K562 (cell line): Measurements from ENCODE around the gene UNC5B.

Source experiments
- ATF2 ChIP-seq: sonication (generic); formaldehyde crosslinking; IDR thresholded peaks from 2 replicates; pipeline ENCODE4 v1.8.1; 2022; ENCODE audit warnings: missing genetic modification reagents
- BCLAF1 ChIP-seq, 2 experiments: fragments of 450-650 bp in 1 of 2; IDR thresholded peaks; 2 replicates each; pipeline ENCODE4 v1.6.1; 2011 to 2017; ENCODE audit warnings: low read depth in 2 of 2, antibody characterized with exemption in 1 of 2, borderline replicate concordance in 1 of 2, low read length in 1 of 2, mild to moderate bottlenecking in 1 of 2, mixed read lengths in 1 of 2; ENCODE audit not compliant: control insufficient read depth in 1 of 2
- CTCF ChIP-seq, 3 experiments: IDR thresholded peaks in 2 of 3; conservative IDR thresholded peaks in 1 of 3; 2 replicates each; pipeline ENCODE4 v1.5.1; 2011 to 2012; ENCODE audit warnings: low read length in 3 of 3, mild to moderate bottlenecking in 3 of 3, control low read depth in 2 of 3, improper control_type of control experiment in 1 of 3, inconsistent platforms in 1 of 3, low read depth in 1 of 3, mixed read lengths in 1 of 3, moderate library complexity in 1 of 3; ENCODE audit not compliant: insufficient read depth in 2 of 3
- ELK1 ChIP-seq: sonication (generic); formaldehyde crosslinking; IDR thresholded peaks from 2 replicates; pipeline ENCODE4 v1.8.1; 2022; ENCODE audit warnings: missing genetic modification reagents
- EP300 ChIP-seq: IDR thresholded peaks from 2 replicates; pipeline ENCODE4 v1.6.1; 2012; ENCODE audit warnings: low read length, improper control_type of control experiment
- GATAD2B ChIP-seq: fragments of 450-650 bp; IDR thresholded peaks from 2 replicates; pipeline ENCODE4 v1.6.1; 2017; ENCODE audit warnings: mild to moderate bottlenecking, borderline replicate concordance
- ILF3 ChIP-seq: fragments of 450-650 bp; IDR thresholded peaks from 2 replicates; pipeline ENCODE4 v1.6.1; 2018; ENCODE audit warnings: antibody characterized with exemption, mild to moderate bottlenecking, moderate library complexity, borderline replicate concordance
- MBD1 ChIP-seq: fragments of 250-450 bp; sonication (Bioruptor Pico); IDR thresholded peaks from 2 replicates; pipeline ENCODE4 v1.8.0; 2022; ENCODE audit warnings: inconsistent platforms
- PURB ChIP-seq: sonication (generic); formaldehyde crosslinking; IDR thresholded peaks from 2 replicates; pipeline ENCODE4 v1.9.0; 2021; ENCODE audit warnings: low read depth, mild to moderate bottlenecking, missing genetic modification reagents
- SAP30 ChIP-seq: fragments of 200-600 bp; sonication (generic); IDR thresholded peaks from 2 replicates; pipeline ENCODE4 v1.6.1; 2012; ENCODE audit warnings: borderline replicate concordance, low read depth, mild to moderate bottlenecking, moderate library complexity, low read length, control low read depth, inconsistent platforms; ENCODE audit not compliant: insufficient read depth, poor library complexity, severe bottlenecking
- YY1 ChIP-seq, 3 experiments: IDR thresholded peaks; 2 replicates each; pipeline ENCODE4 v1.6.1; 2011; ENCODE audit warnings: low read length in 2 of 3, mild to moderate bottlenecking in 2 of 3, moderate library complexity in 2 of 3, borderline replicate concordance in 1 of 3, control low read depth in 1 of 3, low read depth in 1 of 3; ENCODE audit not compliant: insufficient read depth in 3 of 3, insufficient replicate concordance in 2 of 3, control insufficient read depth in 1 of 3, insufficient read length in 1 of 3; ENCODE audit errors: extremely low read depth in 1 of 3
- ZNF699 ChIP-seq: fragments of 250-450 bp; sonication (Bioruptor Pico); IDR thresholded peaks from 2 replicates; pipeline ENCODE4 v1.8.0; 2021; ENCODE audit warnings: mild to moderate bottlenecking, moderate library complexity; ENCODE audit not compliant: insufficient replicate concordance

- TF ChIP-seq BCLAF1 (IDR thresholded peaks at IDR 0.05; ENCODE audit: borderline replicate concordance in 1 of 2, control insufficient read depth in 1 of 2, low read depth in 2 of 2, low read length in 1 of 2) (no peak), CTCF (IDR thresholded peaks at IDR 0.05 in 2 of 3, conservative IDR thresholded peaks at IDR 0.05 in 1 of 3; ENCODE audit: insufficient read depth in 2 of 3, low read depth in 1 of 3, low read length in 3 of 3) (no peak), EP300 (no peak), ILF3 (no peak), YY1 (IDR thresholded peaks at IDR 0.05; ENCODE audit: borderline replicate concordance in 1 of 3, control insufficient read depth in 1 of 3, extremely low read depth in 1 of 3, insufficient read depth in 3 of 3, insufficient read length in 1 of 3, insufficient replicate concordance in 2 of 3, low read depth in 1 of 3, low read length in 2 of 3) (no peak), ZNF699 (CRISPR knock-in tag) (no peak), ATF2 (CRISPR knock-in tag) (no peak), ELK1 (CRISPR knock-in tag) (no peak), MBD1 (CRISPR knock-in tag) (no peak), SAP30 (no peak), PURB (no peak), GATAD2B (no peak)
Measured at GRCh38 chr10:71326464-71326881, 114.1 kb downstream of the UNC5B start.
